ENCODE measurements around the gene NNT.

- TF ChIP-seq CUX1 (IDR thresholded peaks at IDR 0.05; ENCODE audit: insufficient replicate concordance, low read depth, low read length): no peak
- no peak for TF ChIP-seq ZNF24 (IDR thresholded peaks at IDR 0.05)
- TF ChIP-seq BACH1 (IDR thresholded peaks at IDR 0.05; ENCODE audit: borderline replicate concordance): no peak
- no peak for TF ChIP-seq ASH2L (IDR thresholded peaks at IDR 0.05; ENCODE audit: borderline replicate concordance, low read depth)
- no peak for TF ChIP-seq EP300 (IDR thresholded peaks at IDR 0.05; ENCODE audit: borderline replicate concordance in 1 of 2, control insufficient read depth in 1 of 2, low read depth in 2 of 2, low read length in 2 of 2)
- TF ChIP-seq HDAC2 (IDR thresholded peaks at IDR 0.05): no peak
- TF ChIP-seq POLR2A (IDR thresholded peaks at IDR 0.05; ENCODE audit: low read depth, low read length): no peak
- no peak for TF ChIP-seq CTCF (IDR thresholded peaks at IDR 0.05 in 2 of 3, conservative IDR thresholded peaks at IDR 0.05 in 1 of 3; ENCODE audit: control insufficient read depth in 2 of 3, extremely low read depth in 1 of 3, insufficient read depth in 1 of 3, low read depth in 3 of 3, low read length in 3 of 3)
- no peak for TF ChIP-seq E4F1 (IDR thresholded peaks at IDR 0.05; ENCODE audit: borderline replicate concordance, partially characterized antibody)
- TF ChIP-seq RB1 (IDR thresholded peaks at IDR 0.05; ENCODE audit: borderline replicate concordance): no peak
These were observed 76.2 kb downstream of the NNT start for GRCh38 chr5:43679214-43679613.

Measured in GM12878 (cell line).